WERI-Rb-1 (cell line): ENCODE data around the gene ERBIN.

Experiments
- DNase-seq: peaks from one replicate; pipeline ENCODE4 v3.0.0-alpha.2; 2020
- H3K27ac ChIP-seq: fragments of 250-450 bp; sonication (Bioruptor Pico); 2 replicates; pipeline ENCODE4 v1.5.1; 2020; ENCODE audit warnings: mild to moderate bottlenecking, moderate library complexity
- H3K27me3 ChIP-seq: fragments of 250-450 bp; sonication (Bioruptor Pico); 2 replicates; pipeline ENCODE4 v1.5.1; 2021; ENCODE audit warnings: mild to moderate bottlenecking, low read depth, moderate library complexity; ENCODE audit not compliant: insufficient read depth, severe bottlenecking
- H3K36me3 ChIP-seq: fragments of 250-450 bp; sonication (Bioruptor Pico); 2 replicates; pipeline ENCODE4 v1.5.1; 2020; ENCODE audit warnings: mild to moderate bottlenecking, moderate library complexity
- H3K4me3 ChIP-seq: 2 replicates; pipeline ENCODE4 v1.5.1; 2011; ENCODE audit warnings: low read depth, mild to moderate bottlenecking, control low read depth, low read length
- H3K9me3 ChIP-seq: fragments of 250-450 bp; sonication (Bioruptor Pico); 2 replicates; pipeline ENCODE4 v1.5.1; 2021; ENCODE audit warnings: mild to moderate bottlenecking, moderate library complexity; ENCODE audit not compliant: severe bottlenecking
- CTCF ChIP-seq: IDR thresholded peaks from 2 replicates; pipeline ENCODE4 v1.5.1; 2011; ENCODE audit warnings: low read depth, mild to moderate bottlenecking, control low read depth, inconsistent platforms, low read length

ERBIN gene

GRCh38 chr5:66113160-66113559 is 186.8 kb downstream of the ERBIN start:
- peaks cover 5% of the 10 kb centered on the region for H3K9me3 ChIP-seq
- no peaks in the 10 kb centered on the region for H3K36me3 ChIP-seq
- H3K27ac ChIP-seq, result no peak overlapping the region
- no peak for DNase-seq
- no peaks in the 10 kb centered on the region for H3K27me3 ChIP-seq
- no peak overlapping the region for H3K4me3 ChIP-seq
- TF ChIP-seq CTCF, result no peak

GRCh38 chr5:66118304-66118703 is 191.9 kb downstream of the ERBIN start:
- no peak for TF ChIP-seq CTCF
- no peak for DNase-seq
- Histone ChIP-seq H3K27me3 (no peaks in the 10 kb centered on the region), H3K9me3 (no peaks in the 10 kb centered on the region), H3K4me3 (no peak overlapping the region), H3K36me3 (no peaks in the 10 kb centered on the region), H3K27ac (no peak overlapping the region)

- DNase-seq, result no peak
- H3K36me3 ChIP-seq, result no peaks in the 10 kb centered on the region
- no peaks in the 10 kb centered on the region for H3K9me3 ChIP-seq
- H3K27me3 ChIP-seq, result no peaks in the 10 kb centered on the region
- H3K27ac ChIP-seq, result no peak overlapping the region
- no peak for TF ChIP-seq CTCF
- no peak overlapping the region for H3K4me3 ChIP-seq
Measured at GRCh38 chr5:66122379-66123034, 196.1 kb downstream of the ERBIN start.

- DNase-seq, result no peak
- Histone ChIP-seq H3K9me3 (no peaks in the 10 kb centered on the region), H3K36me3 (no peaks in the 10 kb centered on the region), H3K4me3 (no peak overlapping the region), H3K27me3 (no peaks in the 10 kb centered on the region), H3K27ac (no peak overlapping the region)
- TF ChIP-seq CTCF, result no peak
Measured at GRCh38 chr5:66129144-66129543, 202.8 kb downstream of the ERBIN start.

- H3K36me3 ChIP-seq, result no peaks in the 10 kb centered on the region
- no peak overlapping the region for H3K4me3 ChIP-seq
- no peaks in the 10 kb centered on the region for H3K27me3 ChIP-seq
- no peak overlapping the region for H3K27ac ChIP-seq
- no peaks in the 10 kb centered on the region for H3K9me3 ChIP-seq
- no peak for TF ChIP-seq CTCF
- no peak for DNase-seq
Measured at GRCh38 chr5:66130493-66130892, 204.1 kb downstream of the ERBIN start.
